OCI-LY7 (cell line): ENCODE data around the gene KCNJ8. TPM values are rescaled to one million over a fixed set of nuclear protein-coding genes. Genes with fewer than 3 reads are reported as not detected.

Experiments used
- BruUV-seq: library from RNA; stranded (reverse); fragments of 400-500 nt; replicated peaks from 2 replicates; lab custom pipeline; 2021; lab: Mats Ljungman, UMichigan
- CTCF ChIA-PET: fragments of 300-600 bp; sonication (Branson Sonifier 250); formaldehyde crosslinking; loops from one replicate; lab custom pipeline; 2022; ENCODE audit warnings: antibody characterized with exemption; ENCODE audit not compliant: unreplicated experiment; lab: Charles Lee
- POLR2A ChIA-PET: fragments of 300-600 bp; sonication (Branson Sonifier 250); formaldehyde crosslinking; loops from one replicate; lab custom pipeline; 2022; ENCODE audit warnings: antibody characterized with exemption; lab: Charles Lee
- DNase-seq: peaks from one replicate; pipeline ENCODE4 v3.0.0-alpha.2; 2015; ENCODE audit warnings: low spot score
- H2AFZ ChIP-seq: fragments of 200-600 bp; sonication (generic), shearing (Covaris generic); 2 replicates; pipeline ENCODE4 v1.6.1; 2014; ENCODE audit warnings: mild to moderate bottlenecking, antibody characterized with exemption, low read length, moderate library complexity
- H3K27ac ChIP-seq: fragments of 200-600 bp; sonication (generic); 2 replicates; pipeline ENCODE4 v1.5.1; 2014; ENCODE audit warnings: mixed run types, low read depth, mild to moderate bottlenecking, moderate library complexity, low read length, inconsistent platforms; ENCODE audit not compliant: poor library complexity, severe bottlenecking
- H3K36me3 ChIP-seq: fragments of 200-600 bp; sonication (generic); 2 replicates; pipeline ENCODE4 v1.6.1; 2014; ENCODE audit warnings: mild to moderate bottlenecking, antibody characterized with exemption, low read length, moderate library complexity, mixed read lengths; ENCODE audit not compliant: insufficient read depth
- H3K4me1 ChIP-seq: fragments of 200-600 bp; sonication (generic); 2 replicates; pipeline ENCODE4 v1.5.1; 2014; ENCODE audit warnings: mild to moderate bottlenecking, low read length; ENCODE audit not compliant: insufficient read depth, poor library complexity, severe bottlenecking
- H3K4me2 ChIP-seq: fragments of 200-600 bp; sonication (generic); 2 replicates; pipeline ENCODE4 v1.6.1; 2014; ENCODE audit warnings: mild to moderate bottlenecking, low read length
- H3K4me3 ChIP-seq: fragments of 200-600 bp; sonication (generic); 2 replicates; pipeline ENCODE4 v1.5.1; 2014; ENCODE audit warnings: mild to moderate bottlenecking, low read depth, low read length; ENCODE audit not compliant: poor library complexity, severe bottlenecking
- H3K79me2 ChIP-seq: fragments of 200-600 bp; sonication (generic); 2 replicates; pipeline ENCODE4 v1.6.1; 2016; ENCODE audit warnings: low read depth, mild to moderate bottlenecking, low read length, moderate library complexity, mixed read lengths; ENCODE audit not compliant: insufficient read depth
- H3K9me2 ChIP-seq: fragments of 200-600 bp; sonication (generic); 2 replicates; pipeline ENCODE4 v1.6.1; 2016; ENCODE audit warnings: mild to moderate bottlenecking, low read length, mixed read lengths; ENCODE audit not compliant: insufficient read depth
- H3K9me3 ChIP-seq: fragments of 200-600 bp; sonication (generic); 2 replicates; pipeline ENCODE4 v1.6.1; 2014; ENCODE audit warnings: mild to moderate bottlenecking, mixed run types, low read length, mixed read lengths
- H4K20me1 ChIP-seq: fragments of 200-600 bp; sonication (generic); 2 replicates; pipeline ENCODE4 v1.6.1; 2014; ENCODE audit warnings: mild to moderate bottlenecking, antibody characterized with exemption, low read length, moderate library complexity, mixed read lengths; ENCODE audit not compliant: insufficient read depth
- CTCF ChIP-seq: fragments of 200-600 bp; sonication (generic); conservative IDR thresholded peaks from 2 replicates; pipeline ENCODE4 v1.5.1; 2014; ENCODE audit warnings: mild to moderate bottlenecking, antibody characterized with exemption, low read length, moderate library complexity, mixed read lengths
- EZH2phosphoT487 ChIP-seq: fragments of 200-600 bp; sonication (generic); IDR thresholded peaks from 2 replicates; pipeline ENCODE4 v1.6.1; 2018; ENCODE audit warnings: low read depth, borderline replicate concordance, mild to moderate bottlenecking, mixed run types, antibody characterized with exemption, low read length, moderate library complexity, mixed read lengths
- intact Hi-C: fragments of 100-400 bp; cut with micrococcal nuclease; formaldehyde crosslinking; loops from one replicate; pipeline ENCODE4 v1.10.0; 2022; ENCODE audit not compliant: unreplicated experiment
- total RNA-seq, 2 experiments: library from RNA; depleted of rRNA in 1 of 2; stranded (reverse); fragments of >200 nt in 1 of 2; shearing (Covaris generic) in 1 of 2; gene quantifications; 2 replicates each; pipeline ENCODE4 v1.2.3, GENCODE V29; 2014 to 2022

KCNJ8 gene
- total RNA-seq, 2 experiments from 2014 or later, result not detected

GRCh38 chr12:21814814-21815213 is 40.3 kb upstream of the KCNJ8 start:
- Histone ChIP-seq H4K20me1 (no peaks in the 10 kb centered on the region), H3K36me3 (no peaks in the 10 kb centered on the region), H2AFZ (no peak overlapping the region), H3K27ac (no peak overlapping the region), H3K4me2 (no peak overlapping the region), H3K4me3 (no peak overlapping the region), H3K4me1 (no peaks in the 10 kb centered on the region), H3K9me3 (no peaks in the 10 kb centered on the region), H3K79me2 (no peaks in the 10 kb centered on the region), H3K9me2 (no peaks in the 10 kb centered on the region)
- intact Hi-C loops, result no loop called here
- TF ChIP-seq EZH2phosphoT487, result no peak
- no peak for TF ChIP-seq CTCF
- no TSS peak for BruUV-seq
- no peak for DNase-seq
- POLR2A ChIA-PET, result interaction anchor here (0.5 kb wide), 1 partner anchor 18 kb away, joined by 3 read pairs; no protein-coding TSS in a partner anchor
- CTCF ChIA-PET, result no interaction called here

- Histone ChIP-seq H3K9me2 (no peaks in the 10 kb centered on the region), H2AFZ (no peak overlapping the region), H3K9me3 (no peaks in the 10 kb centered on the region), H3K36me3 (no peaks in the 10 kb centered on the region), H3K4me3 (no peak overlapping the region), H3K79me2 (no peaks in the 10 kb centered on the region), H3K4me1 (no peaks in the 10 kb centered on the region), H4K20me1 (no peaks in the 10 kb centered on the region), H3K4me2 (no peak overlapping the region), H3K27ac (no peak overlapping the region)
- CTCF ChIA-PET, result no interaction called here
- POLR2A ChIA-PET, result no interaction called here
- intact Hi-C loops, result no loop called here
- no peak for TF ChIP-seq EZH2phosphoT487
- TF ChIP-seq CTCF, result no peak
- no TSS peak for BruUV-seq
- no peak for DNase-seq
These were observed 39.8 kb upstream of the KCNJ8 start for GRCh38 chr12:21814327-21814726.

- DNase-seq, result no peak
These were observed 39.2 kb upstream of the KCNJ8 start for GRCh38 chr12:21813751-21814150.

More at GRCh38 chr12:21813751-21814150, 39.2 kb upstream of the KCNJ8 start:
- no peaks in the 10 kb centered on the region for H3K4me1 ChIP-seq
- H3K9me2 ChIP-seq, result no peaks in the 10 kb centered on the region
- H3K4me2 ChIP-seq, result no peak overlapping the region
- H2AFZ ChIP-seq, result no peak overlapping the region
- H3K27ac ChIP-seq, result no peak overlapping the region
- H3K4me3 ChIP-seq, result no peak overlapping the region
- intact Hi-C loops, result no loop called here
- TF ChIP-seq CTCF (no peak), EZH2phosphoT487 (no peak)
- CTCF ChIA-PET, result no interaction called here
- no peaks in the 10 kb centered on the region for H3K79me2 ChIP-seq
- no peaks in the 10 kb centered on the region for H3K36me3 ChIP-seq
- no peaks in the 10 kb centered on the region for H3K9me3 ChIP-seq
- no TSS peak for BruUV-seq
- POLR2A ChIA-PET, result no interaction called here
- H4K20me1 ChIP-seq, result no peaks in the 10 kb centered on the region
